CD4-positive, alpha-beta T cell (primary cell): ENCODE data around the gene KCNH4. TPM values are rescaled to one million over a fixed set of nuclear protein-coding genes. Genes with fewer than 3 reads are reported as not detected.

ENCODE experiments used
- ATAC-seq: fragments of 200-7000 bp; cut with Tn5 transposase; one replicate; pipeline ENCODE4 v1.10.0; 2022; ENCODE audit warnings: mild to moderate bottlenecking; ENCODE audit not compliant: poor library complexity
- CTCF ChIA-PET: fragments of 350-600 bp; sonication (Branson Sonifier 250); formaldehyde crosslinking; loops from one replicate; lab custom pipeline; 2021; ENCODE audit warnings: antibody characterized with exemption, inconsistent platforms; lab: Charles Lee
- POLR2A ChIA-PET: fragments of 350-600 bp; sonication (Branson Sonifier 250); formaldehyde crosslinking; loops from one replicate; lab custom pipeline; 2021; ENCODE audit warnings: antibody characterized with exemption, inconsistent platforms; lab: Charles Lee
- DNase-seq, 14 experiments: peaks; one replicate each; pipeline ENCODE4 v3.0.0-alpha.2; 2013 to 2020; ENCODE audit warnings: mixed read lengths in 2 of 14
- H3K27ac ChIP-seq, 2 donors: one replicate each; pipeline versions ENCODE4 v1.5.1 to v1.7.0; 2013; ENCODE audit warnings: low read length in 2 of 2, low read depth in 1 of 2, mild to moderate bottlenecking in 1 of 2
- H3K27me3 ChIP-seq, 2 experiments: 1 replicate in 1 of 2; 2 replicates in 1 of 2; pipeline versions ENCODE4 v1.6.1 to v1.7.0; 2013; ENCODE audit warnings: low read length in 2 of 2, control low read depth in 1 of 2, mild to moderate bottlenecking in 1 of 2, moderate library complexity in 1 of 2; ENCODE audit not compliant: insufficient read depth in 2 of 2, control insufficient read depth in 1 of 2
- H3K36me3 ChIP-seq: one replicate; pipeline ENCODE4 v1.6.1; 2013; ENCODE audit warnings: low read length, control low read depth; ENCODE audit not compliant: insufficient read depth
- H3K4me1 ChIP-seq: one replicate; pipeline ENCODE4 v1.6.1; 2013; ENCODE audit warnings: low read length, control low read depth; ENCODE audit not compliant: insufficient read depth
- H3K4me3 ChIP-seq: one replicate; pipeline ENCODE4 v1.5.1; 2013; ENCODE audit warnings: mild to moderate bottlenecking, low read length, moderate library complexity
- H3K9me3 ChIP-seq, 2 experiments: 1 replicate in 1 of 2; 2 replicates in 1 of 2; pipeline versions ENCODE4 v1.6.1 to v1.7.0; 2013; ENCODE audit warnings: low read length in 2 of 2, mild to moderate bottlenecking in 2 of 2, control low read depth in 1 of 2, moderate library complexity in 1 of 2; ENCODE audit not compliant: control insufficient read depth in 1 of 2, insufficient read depth in 1 of 2
- H3K27ac Mint-ChIP-seq: one replicate; pipeline ENCODE4 v1.8.0; 2020; ENCODE audit warnings: mixed read lengths
- H3K27me3 Mint-ChIP-seq: one replicate; pipeline ENCODE4 v1.8.0; 2021; ENCODE audit warnings: mixed read lengths
- H3K36me3 Mint-ChIP-seq: one replicate; pipeline ENCODE4 v1.8.0; 2021; ENCODE audit warnings: low read depth, mixed read lengths
- H3K4me1 Mint-ChIP-seq: one replicate; pipeline ENCODE4 v1.8.0; 2021; ENCODE audit warnings: low read depth, mixed read lengths
- H3K4me3 Mint-ChIP-seq: one replicate; pipeline ENCODE4 v1.8.0; 2020; ENCODE audit warnings: mild to moderate bottlenecking, mixed read lengths
- H3K9me3 Mint-ChIP-seq: one replicate; pipeline ENCODE4 v1.8.0; 2020; ENCODE audit warnings: mixed read lengths
- intact Hi-C, 2 experiments: fragments of 100-400 bp; cut with DNase I in 1 of 2; cut with micrococcal nuclease in 1 of 2; formaldehyde crosslinking; loops; one replicate each; pipeline versions ENCODE4 v1.15.1 to v1.9.0; 2023 to 2025; cut with DNase I, micrococcal nuclease
- polyA plus RNA-seq, 2 donors: library from polyadenylated mRNA; unstranded; fragments of 120-200 nt; gene quantifications; one replicate each; pipeline ENCODE4 v1.2.1, GENCODE V29; 2013
- total RNA-seq, 174 experiments: library from RNA in 2 of 174; stranded (reverse) in 2 of 174; gene quantifications; one replicate each; pipeline ENCODE4 v1.2.3 and lab custom pipeline; 2021 to 2026
- TF ChIP-seq, protein P1 (sequence below): fragments of 200-600 bp; IDR thresholded peaks from one replicate; pipeline ENCODE4 v1.8.0; 2022; ENCODE audit warnings: antibody characterized with exemption, mild to moderate bottlenecking

KCNH4 gene
- total RNA-seq (under 1 TPM; 0.17 to 0.25 TPM), total RNA-seq (lab: John Stamatoyannopoulos, UW) (0 to 11.7 (median 0.61) reads per million in 172 experiments)
- 0.04 TPM for polyA plus RNA-seq (2013, experiment 1 of 2)
- 0.03 TPM for polyA plus RNA-seq (2013, experiment 2 of 2)

DNA sequence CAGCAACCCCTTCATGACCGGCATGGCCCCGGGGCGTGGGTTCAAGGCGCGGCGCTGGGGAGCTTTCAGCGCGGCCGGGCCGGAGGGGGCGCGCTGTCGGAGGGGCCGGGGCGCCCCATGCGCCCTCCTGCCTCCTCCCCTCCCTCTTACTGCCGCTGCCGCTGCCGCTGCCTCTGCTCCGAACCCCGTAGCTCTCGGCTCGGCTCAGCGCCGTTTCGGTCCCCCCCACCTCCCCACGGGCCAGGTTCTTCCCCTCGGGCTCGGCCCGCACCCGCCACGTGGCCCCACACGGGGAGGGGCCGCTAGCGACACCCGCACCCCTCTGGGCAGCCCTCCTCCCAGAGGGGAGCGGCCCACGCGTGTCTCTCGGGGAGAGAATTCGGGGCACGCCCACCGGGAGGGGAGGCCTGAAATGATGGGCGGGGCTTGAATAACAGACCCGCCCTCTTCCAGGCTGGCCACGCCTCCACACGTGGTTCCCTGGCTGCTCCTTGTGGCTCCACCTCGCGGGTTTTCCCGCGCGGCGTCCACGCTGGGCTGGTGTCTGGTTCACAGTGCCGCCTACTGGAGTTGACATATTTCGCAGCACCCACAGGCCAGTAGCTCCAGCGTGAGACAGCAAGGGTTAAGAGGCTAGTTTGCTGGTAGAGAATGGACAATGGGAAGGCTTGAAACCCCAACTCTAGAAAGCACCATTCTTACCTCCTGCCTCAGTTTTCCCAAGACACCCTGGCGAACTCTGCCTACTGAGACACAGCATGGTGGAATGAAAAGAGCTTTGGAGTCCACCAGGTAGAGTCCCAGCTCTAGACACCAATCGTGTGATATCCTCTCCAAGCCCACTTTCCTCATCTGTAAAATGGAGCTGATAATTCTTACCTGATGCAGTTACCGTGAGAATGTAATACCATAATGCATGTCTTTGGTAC lies at the start of gene KCNH4:
Gene KCNH4, minus strand, starts transcription at position 221 of the 929 bp plus-strand sequence. Its CDS starts 197 bp downstream, at position 24.
- Histone ChIP-seq H3K27ac (no peak within 1 kb of the TSS), H3K9me3 (peaks cover 0 to 12% of the 10 kb centered on the region in 2 experiments), H3K36me3 (no peaks in the 10 kb centered on the region), H3K4me3 (peak within 1 kb of the TSS; percentile 44), H3K4me1 (peaks cover 63% of the 10 kb centered on the region), H3K27me3 (peaks cover 0 to 15% of the 10 kb centered on the region in 2 experiments)
- no peak within 1 kb of the TSS for H3K27ac Mint-ChIP-seq
- H3K36me3 Mint-ChIP-seq: no peaks in the 10 kb centered on the region
- DNase-seq (peak; percentile 67 to 95 (median 81)), ATAC-seq (peak; percentile 65)
- POLR2A ChIA-PET: interaction anchor here (0.5 to 2.3 kb wide), 4 partner anchors 13 to 254 kb away, joined by 4 to 7 read pairs (median 5); partner anchors contain the start of genes DNAJC7, GHDC and STAT5A
- H3K9me3 Mint-ChIP-seq: no peaks in the 10 kb centered on the region
- intact Hi-C loops: loop anchor here in 1 of 2 experiments (1.0 kb wide), 1 partner anchor 13 kb away; the partner anchor contains the start of gene GHDC
- peaks cover 43% of the 10 kb centered on the region for H3K27me3 Mint-ChIP-seq
- CTCF ChIA-PET: interaction anchor here (0.6 to 1.6 kb wide), 8 partner anchors 13 to 225 kb away, joined by 3 to 11 read pairs (median 4); partner anchors contain the start of genes DHX58 and GHDC
- TF ChIP-seq, protein P1, sequence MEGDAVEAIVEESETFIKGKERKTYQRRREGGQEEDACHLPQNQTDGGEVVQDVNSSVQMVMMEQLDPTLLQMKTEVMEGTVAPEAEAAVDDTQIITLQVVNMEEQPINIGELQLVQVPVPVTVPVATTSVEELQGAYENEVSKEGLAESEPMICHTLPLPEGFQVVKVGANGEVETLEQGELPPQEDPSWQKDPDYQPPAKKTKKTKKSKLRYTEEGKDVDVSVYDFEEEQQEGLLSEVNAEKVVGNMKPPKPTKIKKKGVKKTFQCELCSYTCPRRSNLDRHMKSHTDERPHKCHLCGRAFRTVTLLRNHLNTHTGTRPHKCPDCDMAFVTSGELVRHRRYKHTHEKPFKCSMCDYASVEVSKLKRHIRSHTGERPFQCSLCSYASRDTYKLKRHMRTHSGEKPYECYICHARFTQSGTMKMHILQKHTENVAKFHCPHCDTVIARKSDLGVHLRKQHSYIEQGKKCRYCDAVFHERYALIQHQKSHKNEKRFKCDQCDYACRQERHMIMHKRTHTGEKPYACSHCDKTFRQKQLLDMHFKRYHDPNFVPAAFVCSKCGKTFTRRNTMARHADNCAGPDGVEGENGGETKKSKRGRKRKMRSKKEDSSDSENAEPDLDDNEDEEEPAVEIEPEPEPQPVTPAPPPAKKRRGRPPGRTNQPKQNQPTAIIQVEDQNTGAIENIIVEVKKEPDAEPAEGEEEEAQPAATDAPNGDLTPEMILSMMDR: no peak
- H3K4me1 Mint-ChIP-seq: peaks cover 44% of the 10 kb centered on the region
- peak within 1 kb of the TSS; percentile 63 for H3K4me3 Mint-ChIP-seq

DNA sequence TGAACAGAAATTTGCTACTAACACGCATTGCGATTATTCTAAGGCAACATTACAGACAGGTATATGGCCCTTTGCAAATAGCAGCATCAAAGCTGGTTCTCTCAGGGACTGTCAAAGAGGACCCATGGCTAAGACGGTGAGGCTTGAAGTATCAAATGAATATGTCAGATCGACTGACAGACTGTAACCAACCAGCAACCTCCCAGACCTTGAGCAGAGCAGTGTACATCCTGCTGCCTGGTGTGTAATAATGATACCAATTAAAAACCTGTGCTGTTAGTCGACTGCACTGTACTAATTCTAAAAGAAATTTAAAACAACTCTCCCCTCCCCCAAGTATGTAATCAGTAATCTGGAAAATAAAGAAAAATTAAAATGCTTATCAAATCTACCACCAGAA lies 49.3 kb upstream of the KCNH4 start:
- intact Hi-C loops: no loop called here
- peaks cover 45% of the 10 kb centered on the region for H3K36me3 Mint-ChIP-seq
- H3K4me3 Mint-ChIP-seq: no peak overlapping the region
- ATAC-seq: no peak
- no peaks in the 10 kb centered on the region for H3K27me3 Mint-ChIP-seq
- Histone ChIP-seq H3K27ac (no peak overlapping the region), H3K4me3 (no peak overlapping the region), H3K9me3 (no peaks in the 10 kb centered on the region), H3K27me3 (no peaks in the 10 kb centered on the region), H3K4me1 (peaks cover 7% of the 10 kb centered on the region), H3K36me3 (peaks cover 46% of the 10 kb centered on the region)
- CTCF ChIA-PET: interaction anchor here (0.7 to 1.5 kb wide), 3 partner anchors 17 to 230 kb away, joined by 3 to 6 read pairs (median 3); no protein-coding TSS in a partner anchor
- POLR2A ChIA-PET: interaction anchor here (1.8 kb wide), 1 partner anchor 18 kb away, joined by 8 read pairs; no protein-coding TSS in a partner anchor
- TF ChIP-seq, protein P1: no peak
- DNase-seq: no peak
- no peaks in the 10 kb centered on the region for H3K9me3 Mint-ChIP-seq
- peak overlapping the region; percentile 64 for H3K27ac Mint-ChIP-seq
- H3K4me1 Mint-ChIP-seq: peaks cover 25% of the 10 kb centered on the region

DNA sequence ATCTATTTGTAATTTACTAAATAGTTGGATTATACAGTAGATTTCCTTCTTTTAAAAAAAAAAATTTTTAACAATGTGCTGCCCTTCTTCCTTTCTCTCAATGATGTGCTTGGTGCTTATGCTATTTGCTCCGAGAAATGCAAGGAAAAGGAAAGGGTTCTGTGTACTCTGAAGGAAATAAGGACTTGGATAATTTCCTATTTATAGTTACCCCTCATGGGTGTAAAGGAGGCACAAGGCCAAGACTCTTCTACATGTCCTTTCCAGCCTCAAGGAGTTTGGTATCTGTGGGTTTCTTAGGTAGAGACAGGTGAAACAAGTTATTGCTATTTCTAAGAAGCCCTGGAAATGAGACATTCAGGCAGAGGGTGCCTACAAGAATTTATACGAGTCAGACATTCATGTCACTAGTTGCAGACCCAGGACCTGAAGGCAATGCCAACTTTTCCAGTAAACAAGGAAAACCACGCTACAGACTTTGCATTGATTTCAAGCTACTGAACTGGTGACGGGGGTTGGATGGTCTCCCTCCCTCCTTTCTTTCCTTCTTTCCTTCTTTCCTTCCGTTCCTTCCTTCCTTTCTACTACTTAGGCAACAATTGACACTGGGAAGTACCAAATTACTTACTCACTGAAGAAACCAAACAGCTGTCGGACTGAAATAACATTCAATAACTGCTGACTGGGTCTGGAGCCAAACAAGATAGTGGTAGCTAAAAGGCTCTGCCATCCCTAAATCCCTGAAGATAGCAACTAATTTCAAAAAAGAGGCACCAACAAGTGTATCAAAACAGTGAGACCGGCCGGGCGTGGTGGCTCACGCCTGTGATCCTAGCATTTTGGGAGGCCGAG lies 47.1 kb upstream of the KCNH4 start:
- Mint-ChIP-seq H3K27me3 (no peaks in the 10 kb centered on the region), H3K4me3 (no peak overlapping the region), H3K4me1 (peaks cover 8% of the 10 kb centered on the region), H3K9me3 (no peaks in the 10 kb centered on the region), H3K36me3 (peaks cover 61% of the 10 kb centered on the region), H3K27ac (peak overlapping the region; percentile 43)
- ChIA-PET CTCF (interaction anchor here (0.5 to 0.9 kb wide), 2 partner anchors 9 to 20 kb away, joined by 3 read pairs; no protein-coding TSS in a partner anchor), POLR2A (no interaction called here)
- ATAC-seq (no peak), DNase-seq (no peak)
- Histone ChIP-seq H3K27ac (no peak overlapping the region), H3K4me1 (peaks cover 4% of the 10 kb centered on the region), H3K4me3 (no peak overlapping the region), H3K36me3 (peaks cover 65% of the 10 kb centered on the region), H3K27me3 (no peaks in the 10 kb centered on the region), H3K9me3 (no peaks in the 10 kb centered on the region)
- intact Hi-C loops: no loop called here
- TF ChIP-seq, protein P1: no peak
